ENCODE measurements around the gene DOCK10. TPM values are rescaled to one million over a fixed set of nuclear protein-coding genes. Genes with fewer than 3 reads are reported as not detected.

The DOCK10 gene
- total RNA-seq, 1 donor from 2014 or later = 9.8 TPM

DNA sequence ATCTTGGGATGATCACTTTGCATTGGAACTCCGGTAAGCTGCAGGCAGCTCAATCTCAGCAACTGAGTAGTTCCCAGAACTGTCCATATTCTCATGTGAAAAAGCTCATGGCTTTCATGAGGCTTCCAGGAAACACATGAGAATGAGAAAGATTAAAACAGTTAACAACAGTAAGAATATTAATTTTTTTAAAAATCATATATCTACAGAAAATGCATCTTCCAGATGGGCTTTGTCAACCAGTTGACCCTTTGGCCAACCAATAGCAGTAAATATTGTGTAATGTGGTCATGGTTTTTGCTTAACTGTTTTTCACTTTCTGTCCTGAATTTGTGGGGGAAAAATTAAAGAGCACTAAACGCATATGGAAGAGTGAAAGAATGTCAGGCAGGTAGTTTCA is 194.9 kb downstream of the DOCK10 start:
- Histone ChIP-seq H3K4me3 (no peak overlapping the region), H3K27me3 (no peaks in the 10 kb centered on the region), H3K27ac (no peak overlapping the region), H3K4me1 (peaks cover 5% of the 10 kb centered on the region), H3K36me3 (peaks cover 0 to 12% of the 10 kb centered on the region in 2 donors), H3K9me3 (no peaks in the 10 kb centered on the region)
- no peak for TF ChIP-seq POLR2A (IDR thresholded peaks at IDR 0.05)
- TF ChIP-seq POLR2AphosphoS5 (IDR thresholded peaks at IDR 0.05; ENCODE audit: insufficient read depth in 1 of 2, low read depth in 1 of 2) = no peak
- TF ChIP-seq, protein P1, sequence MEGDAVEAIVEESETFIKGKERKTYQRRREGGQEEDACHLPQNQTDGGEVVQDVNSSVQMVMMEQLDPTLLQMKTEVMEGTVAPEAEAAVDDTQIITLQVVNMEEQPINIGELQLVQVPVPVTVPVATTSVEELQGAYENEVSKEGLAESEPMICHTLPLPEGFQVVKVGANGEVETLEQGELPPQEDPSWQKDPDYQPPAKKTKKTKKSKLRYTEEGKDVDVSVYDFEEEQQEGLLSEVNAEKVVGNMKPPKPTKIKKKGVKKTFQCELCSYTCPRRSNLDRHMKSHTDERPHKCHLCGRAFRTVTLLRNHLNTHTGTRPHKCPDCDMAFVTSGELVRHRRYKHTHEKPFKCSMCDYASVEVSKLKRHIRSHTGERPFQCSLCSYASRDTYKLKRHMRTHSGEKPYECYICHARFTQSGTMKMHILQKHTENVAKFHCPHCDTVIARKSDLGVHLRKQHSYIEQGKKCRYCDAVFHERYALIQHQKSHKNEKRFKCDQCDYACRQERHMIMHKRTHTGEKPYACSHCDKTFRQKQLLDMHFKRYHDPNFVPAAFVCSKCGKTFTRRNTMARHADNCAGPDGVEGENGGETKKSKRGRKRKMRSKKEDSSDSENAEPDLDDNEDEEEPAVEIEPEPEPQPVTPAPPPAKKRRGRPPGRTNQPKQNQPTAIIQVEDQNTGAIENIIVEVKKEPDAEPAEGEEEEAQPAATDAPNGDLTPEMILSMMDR (IDR thresholded peaks at IDR 0.05) = no peak
- intact Hi-C loops (cut with DNase I) = no loop called here
- DNase-seq (ENCODE audit: extremely low spot score in 2 of 2) = no peak

DNA sequence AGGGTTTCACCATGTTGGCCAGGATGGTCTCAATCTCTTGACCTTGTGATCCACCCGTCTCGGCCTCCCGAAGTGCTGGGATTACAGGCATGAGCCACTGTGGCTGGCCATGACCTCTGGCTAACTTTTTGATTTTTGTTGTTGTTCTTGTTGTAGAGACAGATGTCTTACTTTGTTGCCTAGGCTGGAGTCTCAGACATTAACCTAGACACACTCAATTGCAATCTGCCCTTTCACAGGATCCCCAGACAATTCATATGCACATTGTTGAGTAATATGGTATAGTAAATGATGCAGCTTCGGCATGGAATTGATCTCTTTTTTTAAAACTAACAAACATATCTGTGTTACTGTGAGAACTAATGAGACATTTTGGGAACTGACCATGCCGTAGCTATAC is 195.6 kb downstream of the DOCK10 start:
- Histone ChIP-seq H3K36me3 (peaks cover 0 to 12% of the 10 kb centered on the region in 2 donors), H3K27me3 (no peaks in the 10 kb centered on the region), H3K9me3 (no peaks in the 10 kb centered on the region), H3K4me1 (peaks cover 5% of the 10 kb centered on the region), H3K4me3 (no peak overlapping the region), H3K27ac (no peak overlapping the region)
- intact Hi-C loops (cut with DNase I) = no loop called here
- no peak for DNase-seq (ENCODE audit: extremely low spot score in 2 of 2)
- no peak for TF ChIP-seq POLR2A (IDR thresholded peaks at IDR 0.05)
- TF ChIP-seq, protein P1 (IDR thresholded peaks at IDR 0.05) = no peak
- no peak for TF ChIP-seq POLR2AphosphoS5 (IDR thresholded peaks at IDR 0.05; ENCODE audit: insufficient read depth in 1 of 2, low read depth in 1 of 2)

DNA sequence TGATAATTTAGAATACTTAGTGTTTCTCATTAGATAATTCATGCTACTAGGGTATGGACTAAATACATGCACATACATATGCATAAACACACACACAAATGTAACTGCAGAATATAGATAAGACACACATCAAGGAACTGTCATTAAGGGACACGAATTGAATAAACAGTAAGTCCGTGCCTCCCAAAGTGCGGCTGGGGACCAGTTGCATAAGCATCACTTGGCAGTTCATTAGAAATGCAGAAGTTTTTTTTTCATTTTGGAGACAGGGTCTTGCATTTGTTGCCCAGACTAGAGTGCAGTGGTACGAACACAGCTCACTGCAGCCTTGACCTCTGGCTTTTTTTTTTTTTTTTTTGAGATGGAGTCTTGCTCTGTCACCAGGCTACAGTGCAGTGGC is 196.1 kb downstream of the DOCK10 start:
- Histone ChIP-seq H3K9me3 (no peaks in the 10 kb centered on the region), H3K27ac (no peak overlapping the region), H3K27me3 (no peaks in the 10 kb centered on the region), H3K36me3 (peaks cover 0 to 12% of the 10 kb centered on the region in 2 donors), H3K4me3 (no peak overlapping the region), H3K4me1 (peaks cover 5% of the 10 kb centered on the region)
- TF ChIP-seq POLR2AphosphoS5 (IDR thresholded peaks at IDR 0.05; ENCODE audit: insufficient read depth in 1 of 2, low read depth in 1 of 2) (no peak), POLR2A (IDR thresholded peaks at IDR 0.05) (no peak)
- TF ChIP-seq, protein P1 (IDR thresholded peaks at IDR 0.05) = no peak
- no peak for DNase-seq (ENCODE audit: extremely low spot score in 2 of 2)
- intact Hi-C loops (cut with DNase I) = no loop called here

GRCh38 chr2:224843141-224843540 is 199.1 kb downstream of the DOCK10 start:
- H3K4me1 ChIP-seq = no peaks in the 10 kb centered on the region
- TF ChIP-seq, protein P1 (IDR thresholded peaks at IDR 0.05) = no peak
- TF ChIP-seq POLR2A (IDR thresholded peaks at IDR 0.05) (no peak), POLR2AphosphoS5 (IDR thresholded peaks at IDR 0.05; ENCODE audit: insufficient read depth in 1 of 2, low read depth in 1 of 2) (no peak)
- DNase-seq (ENCODE audit: extremely low spot score in 2 of 2) = no peak
- intact Hi-C loops (cut with DNase I) = no loop called here
- H3K27me3 ChIP-seq = no peaks in the 10 kb centered on the region
- H3K27ac ChIP-seq = no peak overlapping the region
- H3K4me3 ChIP-seq = no peak overlapping the region
- H3K36me3 ChIP-seq = peaks cover 0 to 19% of the 10 kb centered on the region in 2 donors
- H3K9me3 ChIP-seq = no peaks in the 10 kb centered on the region

- Histone ChIP-seq H3K4me3 (no peak overlapping the region), H3K27me3 (no peaks in the 10 kb centered on the region), H3K36me3 (peaks cover 0 to 19% of the 10 kb centered on the region in 2 donors), H3K9me3 (no peaks in the 10 kb centered on the region), H3K4me1 (no peaks in the 10 kb centered on the region), H3K27ac (no peak overlapping the region)
- intact Hi-C loops (cut with DNase I) = no loop called here
- no peak for DNase-seq (ENCODE audit: extremely low spot score in 2 of 2)
- TF ChIP-seq, protein P1 (IDR thresholded peaks at IDR 0.05) = no peak
- TF ChIP-seq POLR2AphosphoS5 (IDR thresholded peaks at IDR 0.05; ENCODE audit: insufficient read depth in 1 of 2, low read depth in 1 of 2) (no peak), POLR2A (IDR thresholded peaks at IDR 0.05) (no peak)
These were observed 200.4 kb downstream of the DOCK10 start for GRCh38 chr2:224841910-224842309.

Data from vagina (tissue), 2 donors.